GDM1 (cell line): ENCODE data around the gene CEP350.
"Not testable (repeated sequence)": the region's sequence is repeated elsewhere in the genome, so short reads cannot be mapped to it uniquely, and the experiment has no call there.

Source experiments
- DNase-seq: peaks from one replicate; lab custom pipeline; 2025; lab: John Stamatoyannopoulos, UW

CEP350 gene

GRCh38 chr1:180123463-180123936, 168.9 kb downstream of the CEP350 start:
- no peak for DNase-seq

GRCh38 chr1:180130651-180131050, 176.0 kb downstream of the CEP350 start:
- no peak for DNase-seq

GRCh38 chr1:180131510-180131909, 176.9 kb downstream of the CEP350 start:
- DNase-seq, result no peak

- no peak for DNase-seq
Measured at GRCh38 chr1:180133193-180133592, 178.6 kb downstream of the CEP350 start.

GRCh38 chr1:180133688-180134087, 179.1 kb downstream of the CEP350 start:
- not testable (repeated sequence) for DNase-seq

GRCh38 chr1:180135535-180135934, 180.9 kb downstream of the CEP350 start:
- no peak for DNase-seq

- DNase-seq, result no peak
Measured at GRCh38 chr1:180136331-180136967, 181.8 kb downstream of the CEP350 start.

GRCh38 chr1:180136968-180137356, 182.4 kb downstream of the CEP350 start:
- no peak for DNase-seq

GRCh38 chr1:180137776-180138175, 183.2 kb downstream of the CEP350 start:
- no peak for DNase-seq

- no peak for DNase-seq
Measured at GRCh38 chr1:180141381-180141934, 186.8 kb downstream of the CEP350 start.

- DNase-seq, result no peak
Measured at GRCh38 chr1:180143359-180143758, 188.7 kb downstream of the CEP350 start.

GRCh38 chr1:180144659-180145357, 190.2 kb downstream of the CEP350 start:
- DNase-seq, result no peak

- DNase-seq, result no peak
Measured at GRCh38 chr1:180145446-180145845, 190.8 kb downstream of the CEP350 start.

GRCh38 chr1:180150982-180151381, 196.4 kb downstream of the CEP350 start:
- peak; percentile 4 for DNase-seq

GRCh38 chr1:180151508-180151907, 196.9 kb downstream of the CEP350 start:
- DNase-seq, result no peak

- no peak for DNase-seq
Measured at GRCh38 chr1:180152588-180152987, 198.0 kb downstream of the CEP350 start.

GRCh38 chr1:180153032-180153431, 198.4 kb downstream of the CEP350 start:
- no peak for DNase-seq

GRCh38 chr1:180154003-180154324, 199.4 kb downstream of the CEP350 start:
- DNase-seq, result no peak

GRCh38 chr1:180154325-180155181, 199.9 kb downstream of the CEP350 start, which contains the start of gene QSOX1:
Gene QSOX1 (plus strand): TSS chr1:180154869. CDS start chr1:180154908, 39 bp downstream.
- peak; percentile 76 for DNase-seq

GRCh38 chr1:180155182-180155682, 200.6 kb downstream of the CEP350 start:
- no peak for DNase-seq

GRCh38 chr1:180156201-180156600, 201.6 kb downstream of the CEP350 start:
- no peak for DNase-seq

GRCh38 chr1:180156631-180157091, 202.1 kb downstream of the CEP350 start:
- DNase-seq, result no peak
